Smooth muscle cell (in vitro differentiated cells): ENCODE results near the gene TMEM259. TPM values are rescaled to one million over a fixed set of nuclear protein-coding genes. Genes with fewer than 3 reads are reported as not detected.

Experiments used
- DNase-seq: peaks from one replicate; lab custom pipeline; 2025; ENCODE audit not compliant: unreplicated experiment; lab: John Stamatoyannopoulos, UW
- H2AFZ ChIP-seq: fragments of 200-600 bp; sonication (generic); 2 replicates; pipeline ENCODE4 v1.6.0; 2016; ENCODE audit warnings: antibody characterized with exemption, low read depth, mild to moderate bottlenecking
- H3F3A ChIP-seq: fragments of 200-600 bp; sonication (generic); 2 replicates; pipeline ENCODE4 v1.6.0; 2017; ENCODE audit warnings: antibody characterized with exemption, low read depth
- H3K27ac ChIP-seq: fragments of 200-600 bp; sonication (generic); 2 replicates; pipeline ENCODE4 v1.5.1; 2016; ENCODE audit warnings: low read depth, mild to moderate bottlenecking
- H3K27me3 ChIP-seq: fragments of 200-600 bp; sonication (generic); 2 replicates; pipeline ENCODE4 v1.6.1; 2016; ENCODE audit warnings: low read depth, mild to moderate bottlenecking
- H3K36me3 ChIP-seq: fragments of 200-600 bp; sonication (generic); 2 replicates; pipeline ENCODE4 v1.5.1; 2016; ENCODE audit warnings: low read depth
- H3K4me1 ChIP-seq: fragments of 200-600 bp; sonication (generic); 2 replicates; pipeline ENCODE4 v1.5.1; 2016; ENCODE audit warnings: low read depth
- H3K4me2 ChIP-seq: fragments of 200-600 bp; sonication (generic); 2 replicates; pipeline ENCODE4 v1.6.0; 2016; ENCODE audit warnings: mild to moderate bottlenecking
- H3K4me3 ChIP-seq: fragments of 200-600 bp; sonication (generic); 2 replicates; pipeline ENCODE4 v1.5.1; 2016; ENCODE audit warnings: mild to moderate bottlenecking
- H3K79me2 ChIP-seq: fragments of 200-600 bp; sonication (generic); 2 replicates; pipeline ENCODE4 v1.6.0; 2016; ENCODE audit warnings: low read depth, mild to moderate bottlenecking
- H3K9ac ChIP-seq: fragments of 200-600 bp; sonication (generic); 2 replicates; pipeline ENCODE4 v1.6.0; 2016; ENCODE audit warnings: low read depth
- H3K9me3 ChIP-seq: fragments of 200-600 bp; sonication (generic); replicated peaks from 2 replicates; pipeline ENCODE4 v1.5.1; 2016; ENCODE audit warnings: low read depth
- H4K20me1 ChIP-seq: fragments of 200-600 bp; sonication (generic); 2 replicates; pipeline ENCODE4 v1.6.0; 2016; ENCODE audit warnings: low read depth
- CTCF ChIP-seq: fragments of 200-600 bp; sonication (generic); IDR thresholded peaks from 2 replicates; pipeline ENCODE4 v1.5.1; 2017; ENCODE audit warnings: borderline replicate concordance, mild to moderate bottlenecking, antibody characterized with exemption; ENCODE audit not compliant: insufficient read depth, poor library complexity, severe bottlenecking
- WGBS: methylation state at CpG from one replicate; pipeline ENCODE4 v1.1.7; 2016; ENCODE audit warnings: low lambda C conversion rate; 5-methylcytosine and 5-hydroxymethylcytosine counted together
- polyA plus RNA-seq: library from polyadenylated mRNA; unstranded; fragments of >200 nt; fragmentation: Nextera tagmentation; extraction: Ambion mirVana; gene quantifications from 2 replicates; pipeline ENCODE4 v1.2.1, GENCODE V29; 2016
- total RNA-seq: library from RNA; depleted of rRNA; stranded (reverse); fragments of >200 nt; gene quantifications from 2 replicates; pipeline ENCODE4 v1.2.3, GENCODE V29; 2014

Gene TMEM259
- total and polyA plus RNA-seq, 2 experiments from 2014 or later = 133 to 232 TPM

GRCh38 chr19:1028062-1028926 lies 7.4 kb upstream of the TMEM259 start:
- peaks cover 10% of the 10 kb centered on the region for H3F3A ChIP-seq
- no peaks in the 10 kb centered on the region for H3K36me3 ChIP-seq
- peaks cover 20% of the 10 kb centered on the region for H3K4me1 ChIP-seq
- H3K79me2 ChIP-seq = peaks cover 70% of the 10 kb centered on the region
- H3K9me3 ChIP-seq = no peaks in the 10 kb centered on the region
- peak overlapping the region; percentile 95 for H3K27ac ChIP-seq
- H3K4me2 ChIP-seq = peak overlapping the region; percentile 99
- H3K9ac ChIP-seq = peak overlapping the region; percentile 90
- DNase-seq = peak; percentile 58
- peaks cover 66% of the 10 kb centered on the region for H4K20me1 ChIP-seq
- H3K4me3 ChIP-seq = peak overlapping the region; percentile 98
- 2% methylated on average over 40 of the region's 58 CpGs for WGBS
- H2AFZ ChIP-seq = no peak overlapping the region
- no peaks in the 10 kb centered on the region for H3K27me3 ChIP-seq
- TF ChIP-seq CTCF = no peak

DNA sequence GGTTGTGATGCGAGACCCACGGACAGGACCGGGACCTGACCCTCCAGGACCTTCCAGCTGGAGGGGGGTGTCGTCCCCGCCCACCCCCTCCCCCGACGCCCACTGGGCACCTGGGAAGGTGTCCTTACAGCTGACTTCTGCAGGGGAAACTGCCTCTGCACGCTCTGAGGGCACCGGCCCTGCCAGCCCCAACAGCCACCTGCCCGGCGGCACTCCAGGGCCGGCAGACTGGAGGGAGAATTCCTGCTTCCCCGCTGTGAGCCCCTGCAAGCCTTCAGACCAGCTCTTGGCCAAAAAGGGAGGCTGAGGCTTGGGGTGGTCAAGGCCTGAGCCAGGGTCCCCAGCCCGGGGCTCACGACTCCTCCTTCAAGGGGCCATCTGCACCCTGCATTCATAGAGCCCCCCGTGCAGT lies 6.7 kb upstream of the TMEM259 start:
- H3K9me3 ChIP-seq = no peaks in the 10 kb centered on the region
- no peak for TF ChIP-seq CTCF
- H3K9ac ChIP-seq = peak overlapping the region; percentile 90
- WGBS = 6% methylated on average over 9 of the region's 16 CpGs
- no peak overlapping the region for H2AFZ ChIP-seq
- H3K4me2 ChIP-seq = peak overlapping the region; percentile 99
- no peaks in the 10 kb centered on the region for H3K27me3 ChIP-seq
- H3K36me3 ChIP-seq = no peaks in the 10 kb centered on the region
- no peak for DNase-seq
- peak overlapping the region; percentile 98 for H3K4me3 ChIP-seq
- peaks cover 5% of the 10 kb centered on the region for H3F3A ChIP-seq
- H3K79me2 ChIP-seq = peaks cover 64% of the 10 kb centered on the region
- peaks cover 20% of the 10 kb centered on the region for H3K4me1 ChIP-seq
- peak overlapping the region; percentile 95 for H3K27ac ChIP-seq
- H4K20me1 ChIP-seq = peaks cover 59% of the 10 kb centered on the region

DNA sequence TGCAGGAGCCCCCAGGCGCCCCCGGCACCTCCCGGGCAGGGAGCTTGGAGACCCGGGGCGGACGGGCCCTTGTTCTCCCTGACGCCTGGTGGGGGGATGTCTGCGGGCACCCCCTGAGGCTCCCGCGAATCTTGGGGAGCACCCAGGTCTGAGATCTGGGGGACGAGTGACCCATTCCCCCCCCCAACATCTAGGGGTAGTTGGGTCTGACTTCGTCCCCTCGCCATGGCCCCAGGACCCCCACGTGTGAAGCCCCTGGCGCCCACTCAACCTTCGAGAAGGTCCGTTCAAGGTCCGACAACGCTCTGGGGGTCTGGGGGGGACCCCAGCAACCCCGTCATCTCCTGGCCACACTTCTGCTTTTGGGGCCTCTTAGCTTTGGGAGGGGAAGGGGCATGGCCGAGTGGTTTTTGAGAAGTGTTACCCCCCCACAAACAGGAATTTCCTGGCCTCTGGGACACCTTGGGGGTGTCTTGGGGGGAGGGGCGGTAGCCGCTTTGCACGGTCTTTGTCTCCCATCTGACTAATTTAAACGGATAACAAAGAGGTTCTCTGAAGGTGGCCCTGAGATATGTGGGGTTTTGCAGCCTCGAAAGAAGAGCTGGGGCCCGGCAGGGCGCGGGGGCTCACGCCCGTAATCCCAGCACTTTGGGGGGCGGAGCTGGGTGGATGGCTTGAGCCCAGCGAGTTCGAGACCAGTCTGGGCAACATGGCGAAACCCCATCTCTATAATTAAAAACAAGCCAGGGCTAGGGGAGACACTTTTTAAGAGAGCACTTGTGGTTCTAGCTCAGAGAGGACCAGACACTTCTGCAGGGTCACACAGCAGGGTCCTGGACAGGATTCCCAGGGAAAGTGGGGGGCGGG lies 6.1 kb upstream of the TMEM259 start:
- peaks cover 11% of the 10 kb centered on the region for H3F3A ChIP-seq
- peak overlapping the region; percentile 90 for H3K9ac ChIP-seq
- H3K36me3 ChIP-seq = no peaks in the 10 kb centered on the region
- no peaks in the 10 kb centered on the region for H3K27me3 ChIP-seq
- H3K4me3 ChIP-seq = peak overlapping the region; percentile 98
- peaks cover 20% of the 10 kb centered on the region for H3K4me1 ChIP-seq
- DNase-seq = no peak
- no peak overlapping the region for H2AFZ ChIP-seq
- peak overlapping the region; percentile 95 for H3K27ac ChIP-seq
- H4K20me1 ChIP-seq = peaks cover 53% of the 10 kb centered on the region
- H3K79me2 ChIP-seq = peaks cover 58% of the 10 kb centered on the region
- H3K4me2 ChIP-seq = peak overlapping the region; percentile 99
- 1% methylated on average over 35 of the region's 36 CpGs for WGBS
- no peak for TF ChIP-seq CTCF
- no peaks in the 10 kb centered on the region for H3K9me3 ChIP-seq
